GM18870 (cell line): ENCODE results near the gene PROP1.
"Not testable (repeated sequence)": the region's sequence is repeated elsewhere in the genome, so short reads cannot be mapped to it uniquely, and the experiment has no call there.

ENCODE experiments used
- ATAC-seq: cut with Tn5 transposase; IDR thresholded peaks from one replicate; pipeline ENCODE4 v1.9.1; 2021; ENCODE audit warnings: moderate library complexity; ENCODE audit not compliant: unreplicated experiment

Gene PROP1

DNA sequence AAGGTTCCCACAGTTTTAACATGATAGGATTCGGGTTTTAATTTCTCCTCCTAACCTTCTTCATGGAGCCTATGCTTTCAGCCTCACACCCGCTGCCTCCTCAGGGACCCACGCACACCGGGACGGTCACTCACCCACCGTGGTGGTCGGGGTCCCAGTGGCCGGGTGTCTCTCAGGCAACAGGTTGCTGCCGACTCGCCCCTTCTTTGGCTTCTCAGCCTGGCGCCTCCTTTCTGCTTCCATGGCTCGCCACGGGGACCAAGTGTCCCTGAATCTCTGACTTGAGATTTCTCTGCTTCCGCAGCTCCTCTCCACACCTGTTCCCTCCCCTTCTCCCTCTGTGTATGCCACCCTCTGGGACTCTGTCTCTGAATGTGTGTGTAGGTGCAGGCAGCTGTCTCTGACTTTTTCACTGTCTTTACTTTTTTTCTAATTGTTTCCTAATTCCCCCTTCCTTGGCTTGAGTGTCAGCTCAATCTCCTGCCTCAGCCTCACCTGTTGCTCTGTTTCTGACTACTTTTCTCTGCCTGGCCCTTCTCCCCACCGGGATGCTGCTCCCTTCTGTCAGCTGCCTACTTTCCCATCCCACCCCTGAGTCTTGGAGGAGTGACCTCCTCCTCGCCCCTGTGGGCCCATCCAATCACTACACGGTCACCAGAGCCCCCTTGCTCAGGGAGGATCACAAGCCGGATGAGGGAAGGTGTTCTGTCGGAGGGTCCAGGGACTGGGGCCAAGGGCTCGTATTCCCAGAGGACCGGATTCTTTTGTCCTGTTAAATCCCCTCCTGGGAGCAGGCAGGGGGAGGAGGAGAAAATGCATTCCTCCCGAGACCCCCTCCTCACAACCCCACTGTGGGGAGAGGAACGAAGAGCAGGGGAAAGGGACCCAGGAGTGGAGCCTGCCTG, at the start of gene PROP1:
TSS of gene PROP1 (minus strand) at position 552 of the 905 bp plus-strand sequence. CDS start at position 243, 309 bp downstream.
- ATAC-seq: no peak

GRCh38 chr5:178019379-178020030, 23.5 kb upstream of the PROP1 start:
- not testable (repeated sequence) for ATAC-seq

DNA sequence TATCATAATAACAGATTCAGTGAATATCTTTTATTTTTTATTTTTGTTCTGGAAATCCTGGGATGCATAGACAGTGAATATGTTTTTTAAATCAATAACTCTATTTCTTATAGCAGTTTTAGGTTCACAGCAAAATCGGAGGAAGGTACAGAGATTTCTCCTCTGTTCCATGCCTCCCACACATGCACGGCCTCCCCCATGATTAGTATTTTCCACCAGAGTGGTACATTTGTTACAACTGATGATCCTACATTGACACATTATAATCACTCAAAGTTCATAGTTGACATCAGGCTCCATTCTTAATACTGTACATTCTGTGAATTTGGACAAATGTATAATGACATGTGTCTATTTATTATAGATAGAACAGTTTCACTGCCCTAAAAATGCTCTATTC, 16.7 kb upstream of the PROP1 start:
- not testable (repeated sequence) for ATAC-seq

GRCh38 chr5:178011816-178012554, 15.9 kb upstream of the PROP1 start:
- ATAC-seq: not testable (repeated sequence)

DNA sequence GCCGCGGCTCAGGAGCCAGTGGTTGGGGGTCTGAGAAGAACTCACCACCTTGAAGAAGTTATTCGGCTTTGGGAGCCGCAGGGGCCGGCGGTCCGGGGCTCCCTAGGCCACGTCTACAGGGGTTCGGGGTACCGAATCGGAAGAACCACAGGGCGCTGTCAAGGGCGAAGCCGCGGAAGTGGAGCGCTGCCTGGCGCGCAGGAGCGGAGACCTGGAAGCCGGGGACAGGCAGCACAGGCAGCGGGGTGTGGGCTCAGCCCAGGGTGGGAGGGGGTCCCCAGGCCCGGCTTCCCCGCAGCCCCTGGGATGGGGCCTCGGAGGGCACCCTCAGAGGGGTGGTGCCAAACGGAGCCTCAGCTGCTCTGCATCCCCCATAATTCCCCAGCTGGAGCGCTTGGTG, 11.2 kb upstream of the PROP1 start:
- not testable (repeated sequence) for ATAC-seq

DNA sequence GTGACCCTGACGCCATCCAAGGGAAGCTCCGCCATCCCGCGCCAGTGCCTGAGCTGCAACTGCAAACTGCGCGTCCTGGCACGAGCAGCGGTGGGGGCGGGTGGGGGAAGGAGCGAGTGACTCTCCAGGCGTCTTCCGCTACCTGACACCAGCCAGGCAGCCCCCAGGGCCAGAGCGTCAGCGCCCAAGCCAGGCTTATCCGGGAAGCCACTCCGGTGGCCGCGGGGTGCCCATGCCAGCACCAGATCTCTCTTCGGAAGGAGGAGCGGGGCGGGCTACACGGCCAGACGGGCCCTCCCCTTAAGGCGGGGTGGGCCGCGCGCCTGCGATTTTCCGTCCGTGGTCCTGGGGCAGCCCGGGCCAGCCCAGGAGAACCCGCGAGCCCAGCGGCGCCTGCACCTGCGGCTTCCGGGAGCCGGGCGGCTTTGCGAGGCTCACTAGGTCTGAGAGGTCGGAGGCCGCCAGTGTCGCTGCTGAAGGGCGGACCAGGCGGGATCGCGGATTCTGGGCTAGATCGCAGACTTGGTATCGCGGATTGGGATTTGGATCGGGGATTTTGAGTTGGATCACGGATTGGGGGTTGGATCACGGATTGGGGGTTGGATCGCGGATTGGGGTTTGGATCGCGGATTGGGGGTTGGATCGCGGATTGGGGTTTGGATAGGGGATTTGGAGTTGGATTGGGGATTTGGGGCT, 10.6 kb upstream of the PROP1 start:
- ATAC-seq: not testable (repeated sequence)

GRCh38 chr5:178006181-178006535, 10.1 kb upstream of the PROP1 start:
- not testable (repeated sequence) for ATAC-seq

DNA sequence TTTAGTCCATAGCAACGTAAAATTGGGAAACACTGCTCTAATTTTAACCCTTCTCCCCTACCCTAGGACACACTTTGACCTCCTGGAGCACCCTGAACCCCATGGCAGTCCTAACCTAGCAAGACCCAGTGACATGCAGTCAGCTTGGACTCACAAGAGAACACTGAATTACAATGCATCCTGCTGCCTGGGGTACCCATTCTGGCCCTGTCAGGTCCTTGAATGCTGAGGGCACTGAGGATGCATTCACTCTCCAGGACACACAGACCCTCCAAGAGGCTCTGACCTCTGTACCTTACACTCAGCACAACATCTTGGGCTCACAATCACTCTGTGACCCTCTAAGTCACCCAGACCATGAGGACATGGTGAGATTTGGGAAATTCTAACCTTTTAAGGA, 1.8 kb upstream of the PROP1 start:
- ATAC-seq: no peak

DNA sequence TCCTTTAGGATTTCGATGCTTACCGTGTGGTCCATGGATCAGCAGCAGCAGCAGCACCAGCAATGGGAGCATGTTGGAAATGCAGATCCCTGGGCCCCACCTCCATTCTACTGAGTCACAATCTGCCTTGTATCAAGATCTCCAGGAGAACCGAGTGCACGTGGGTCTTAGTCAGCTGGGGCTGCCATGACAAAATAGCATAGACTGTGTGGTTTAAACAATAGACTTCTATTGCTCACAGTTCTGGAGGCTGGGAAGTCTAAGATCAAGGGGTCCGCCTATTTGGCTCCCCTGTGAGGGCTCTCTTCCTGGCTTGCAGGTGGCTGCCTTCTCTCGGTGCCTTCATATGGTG, 1.3 kb upstream of the PROP1 start:
- no peak for ATAC-seq

GRCh38 chr5:177996660-177997318, 747 bp upstream of the PROP1 start:
- ATAC-seq: no peak

DNA sequence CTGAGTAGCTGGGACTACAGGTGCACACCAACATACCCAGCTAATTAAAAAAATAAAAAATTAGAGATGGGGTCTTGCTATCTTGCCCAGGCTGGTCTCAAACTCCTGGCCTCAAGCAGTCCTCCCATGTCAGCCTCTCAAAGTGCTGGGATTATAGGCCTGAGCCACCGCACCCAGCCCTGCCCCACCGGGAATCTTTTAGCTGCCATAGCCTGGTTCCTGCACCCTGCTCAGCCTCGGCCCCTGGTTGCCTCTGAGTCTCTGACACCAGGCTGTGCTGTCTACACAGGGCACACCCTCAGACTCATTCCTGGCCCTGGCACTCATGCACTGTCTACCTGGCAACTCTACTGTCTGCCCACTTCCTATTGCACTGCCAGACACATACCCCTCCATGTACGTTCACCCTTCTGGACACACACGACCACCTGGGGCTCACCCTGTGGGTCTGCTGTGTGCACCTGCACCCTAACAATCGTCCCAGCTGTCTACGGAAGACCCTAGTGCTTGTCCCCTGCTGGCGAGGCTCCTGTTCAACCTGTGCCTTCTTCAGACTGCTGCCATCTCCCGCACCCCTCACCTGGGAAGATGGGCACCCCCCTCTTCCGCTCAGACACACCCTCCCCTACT, 1.4 kb downstream of the PROP1 start:
- no peak for ATAC-seq

DNA sequence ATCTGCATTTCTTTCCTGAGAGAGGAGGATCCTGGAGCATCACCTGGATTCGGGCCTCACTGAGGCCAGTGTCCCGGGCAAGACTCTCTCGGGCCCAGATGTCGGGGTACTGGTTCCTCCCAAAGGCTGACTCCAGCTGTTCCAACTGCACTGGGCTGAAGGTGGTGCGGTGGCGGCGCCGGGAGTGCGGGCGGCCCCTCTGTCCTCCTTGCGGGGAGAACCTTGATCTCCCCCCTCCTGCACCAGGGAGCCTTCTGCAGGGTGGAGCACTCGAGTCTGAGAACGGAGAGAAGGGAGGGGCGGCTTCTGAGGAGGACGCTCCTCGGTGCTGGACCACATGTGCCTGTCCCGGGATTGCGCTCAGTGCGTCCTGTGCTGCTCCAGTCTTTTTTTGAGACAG, 2.0 kb downstream of the PROP1 start:
- no peak for ATAC-seq

DNA sequence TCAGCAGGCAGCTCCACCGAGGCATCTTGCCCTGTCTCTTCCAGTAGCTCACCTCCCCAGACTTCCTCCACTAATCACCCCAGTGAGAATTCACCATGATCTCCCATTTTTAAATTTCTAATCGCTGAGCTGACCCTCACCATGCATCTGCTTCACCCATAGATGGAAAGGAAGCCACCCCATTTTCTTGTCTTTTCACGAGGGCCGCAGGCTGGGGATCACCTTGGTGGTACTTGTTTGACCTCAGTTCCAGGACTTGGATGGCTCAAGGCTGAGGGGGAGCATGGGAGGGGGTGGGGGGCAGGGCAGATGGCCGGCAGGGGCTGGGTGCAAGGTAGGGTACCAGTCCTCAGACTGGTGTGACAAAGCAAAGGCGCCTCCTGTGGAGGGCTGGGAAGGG, 3.6 kb downstream of the PROP1 start:
- no peak for ATAC-seq

GRCh38 chr5:177988989-177989625, 6.9 kb downstream of the PROP1 start:
- ATAC-seq: no peak

GRCh38 chr5:177987326-177987725, 8.7 kb downstream of the PROP1 start:
- no peak for ATAC-seq

- no peak for ATAC-seq
Measured at GRCh38 chr5:177985430-177986040, 10.5 kb downstream of the PROP1 start.

- ATAC-seq: no peak
Measured at GRCh38 chr5:177984584-177985206, 11.3 kb downstream of the PROP1 start.

DNA sequence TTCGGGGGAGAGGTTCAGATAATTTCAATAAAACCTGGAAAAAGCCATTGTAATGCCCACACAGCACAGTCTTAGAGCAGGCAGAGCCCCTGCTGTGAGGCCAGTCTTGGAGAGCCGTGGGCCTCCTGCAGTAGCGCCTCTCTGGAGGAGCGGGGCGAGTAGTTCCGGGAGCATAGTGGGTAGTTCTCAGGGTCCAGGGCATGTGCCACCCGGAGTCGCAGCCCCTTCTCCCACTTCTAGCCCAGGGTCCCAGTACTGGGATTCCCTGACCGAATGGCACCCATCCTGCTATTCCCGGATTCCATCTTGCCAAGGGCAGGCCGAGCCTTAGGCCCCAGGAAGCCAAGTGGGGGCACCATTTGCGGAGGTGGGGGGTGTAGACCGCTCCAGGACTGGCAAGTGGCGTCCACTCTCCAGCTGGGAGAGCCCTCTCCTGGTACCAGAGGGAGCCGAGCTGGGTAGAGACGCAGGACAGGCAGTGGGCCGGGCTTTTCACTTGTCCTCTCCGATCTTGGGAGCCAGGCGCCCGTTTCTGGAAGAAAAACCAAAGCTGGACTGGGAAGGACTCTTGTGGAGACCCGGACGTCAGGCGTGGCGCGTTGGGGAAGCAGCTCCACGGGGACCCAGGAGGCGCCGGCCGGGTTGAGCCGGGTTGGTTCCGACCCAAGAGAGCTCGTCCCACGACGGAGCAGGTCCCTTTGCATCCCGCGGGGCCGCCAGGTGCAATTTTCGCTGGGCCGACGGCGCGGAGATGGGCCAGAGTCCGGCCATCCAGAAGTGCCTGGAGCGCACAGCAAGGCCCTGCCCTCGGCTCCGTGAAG, 12.1 kb downstream of the PROP1 start:
- ATAC-seq: no peak
